Measurements from ENCODE around the gene HARS2.
"Not testable (repeated sequence)": the region's sequence is repeated elsewhere in the genome, so short reads cannot be mapped to it uniquely, and the experiment has no call there.

HARS2 gene

GRCh38 chr5:140690941-140691924, at the start of gene HARS2, which contains the start of gene HARS1:
TSS of gene HARS2 (plus strand) at chr5:140691455. CDS start at chr5:140691649, 194 bp downstream.
TSS of gene HARS1 (minus strand) at chr5:140691370. CDS start at chr5:140691304, 66 bp downstream.
- peak; percentile 76 for DNase-seq

GRCh38 chr5:140641716-140642115, 49.5 kb upstream of the HARS2 start:
- no peak for DNase-seq

GRCh38 chr5:140642718-140643117, 48.5 kb upstream of the HARS2 start:
- no peak for DNase-seq

GRCh38 chr5:140647042-140647419, 44.2 kb upstream of the HARS2 start:
- DNase-seq: no peak

GRCh38 chr5:140658870-140659269, 32.4 kb upstream of the HARS2 start:
- DNase-seq: no peak

- not testable (repeated sequence) for DNase-seq
Observed at GRCh38 chr5:140660371-140660770, 30.9 kb upstream of the HARS2 start.

GRCh38 chr5:140664030-140664358, 27.3 kb upstream of the HARS2 start:
- DNase-seq: no peak

- peak; percentile 87 for DNase-seq
Observed at GRCh38 chr5:140664359-140665119, 26.7 kb upstream of the HARS2 start, which contains the start of gene WDR55. TSS of gene WDR55 (plus strand) at chr5:140664904. CDS start at chr5:140664913, 9 bp downstream.

GRCh38 chr5:140671035-140671434, 20.2 kb upstream of the HARS2 start:
- not testable (repeated sequence) for DNase-seq

GRCh38 chr5:140671472-140672125, 19.7 kb upstream of the HARS2 start:
- DNase-seq: no peak

GRCh38 chr5:140672455-140673186, 18.6 kb upstream of the HARS2 start:
- DNase-seq: no peak

- DNase-seq: no peak
Observed at GRCh38 chr5:140673187-140673976, 17.9 kb upstream of the HARS2 start, which contains the start of gene DND1. TSS of gene DND1 (minus strand) at chr5:140673576. CDS start at chr5:140673542, 34 bp downstream.

GRCh38 chr5:140674211-140674610, 17.0 kb upstream of the HARS2 start:
- peak; percentile 49 for DNase-seq

GRCh38 chr5:140674629-140675028, 16.6 kb upstream of the HARS2 start:
- no peak for DNase-seq

GRCh38 chr5:140677947-140678346, 13.3 kb upstream of the HARS2 start:
- DNase-seq: no peak

GRCh38 chr5:140678993-140679392, 12.3 kb upstream of the HARS2 start:
- no peak for DNase-seq

- DNase-seq: no peak
Observed at GRCh38 chr5:140690376-140690932, 801 bp upstream of the HARS2 start.

GRCh38 chr5:140694276-140694675, 3.0 kb downstream of the HARS2 start:
- no peak for DNase-seq

GRCh38 chr5:140696891-140697492, 5.7 kb downstream of the HARS2 start:
- DNase-seq: no peak

Measured in 8988T (cell line).